Measurements from ENCODE around the gene SBNO2. TPM values are rescaled to one million over a fixed set of nuclear protein-coding genes. Genes with fewer than 3 reads are reported as not detected.

Gene SBNO2
- total RNA-seq, 1 experiment from 2014 or later, result 51.8 TPM

DNA sequence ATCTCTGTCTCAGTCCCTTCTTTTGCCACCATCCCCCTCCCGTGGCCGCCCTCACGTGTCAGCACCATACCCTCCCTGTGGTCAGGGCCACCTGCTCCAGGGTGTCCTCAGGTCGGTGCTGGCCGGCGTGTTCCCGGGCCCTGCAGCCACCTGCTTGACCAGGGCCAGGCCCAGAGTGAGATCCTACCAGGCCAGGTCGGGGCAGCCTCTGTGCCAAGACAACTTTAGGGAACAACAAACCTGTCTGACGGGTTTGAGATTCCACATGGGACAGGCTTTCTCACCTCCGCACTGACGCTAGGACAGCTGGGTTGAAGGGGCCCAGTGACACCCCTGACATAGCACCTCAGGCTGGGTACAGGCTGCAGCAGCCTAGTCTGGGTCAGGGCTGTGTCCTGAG is 7.5 kb upstream of the SBNO2 start:
- no peak overlapping the region for H3K4me3 ChIP-seq (ENCODE audit: low read depth, low read length, poor library complexity, severe bottlenecking)
- H3K36me3 ChIP-seq (ENCODE audit: insufficient read depth, low read length, poor library complexity, severe bottlenecking), result no peaks in the 10 kb centered on the region
- POLR2A ChIA-PET (ENCODE audit: low non-redundant PET), result no interaction called here
- no peak for DNase-seq (ENCODE audit: low spot score)
- H3K27me3 ChIP-seq (replicated peaks; ENCODE audit: insufficient read depth, low read depth, low read length, poor library complexity), result no peaks in the 10 kb centered on the region
- H3K9me3 ChIP-seq (ENCODE audit: low read depth, low read length, poor library complexity, severe bottlenecking), result no peaks in the 10 kb centered on the region
- intact Hi-C loops (cut with micrococcal nuclease; ENCODE audit: unreplicated experiment), result no loop called here
- peaks cover 20% of the 10 kb centered on the region for H3K4me1 ChIP-seq (ENCODE audit: insufficient read depth, low read length, poor library complexity, severe bottlenecking)
- TF ChIP-seq EZH2 (IDR thresholded peaks at IDR 0.05; ENCODE audit: borderline replicate concordance, low read depth, low read length, poor library complexity, severe bottlenecking), result no peak
- BruUV-seq (replicated peaks), result no TSS peak
- CTCF ChIA-PET, result no interaction called here
- no peak overlapping the region for H3K27ac ChIP-seq (ENCODE audit: low read depth, low read length, poor library complexity, severe bottlenecking)

DNA sequence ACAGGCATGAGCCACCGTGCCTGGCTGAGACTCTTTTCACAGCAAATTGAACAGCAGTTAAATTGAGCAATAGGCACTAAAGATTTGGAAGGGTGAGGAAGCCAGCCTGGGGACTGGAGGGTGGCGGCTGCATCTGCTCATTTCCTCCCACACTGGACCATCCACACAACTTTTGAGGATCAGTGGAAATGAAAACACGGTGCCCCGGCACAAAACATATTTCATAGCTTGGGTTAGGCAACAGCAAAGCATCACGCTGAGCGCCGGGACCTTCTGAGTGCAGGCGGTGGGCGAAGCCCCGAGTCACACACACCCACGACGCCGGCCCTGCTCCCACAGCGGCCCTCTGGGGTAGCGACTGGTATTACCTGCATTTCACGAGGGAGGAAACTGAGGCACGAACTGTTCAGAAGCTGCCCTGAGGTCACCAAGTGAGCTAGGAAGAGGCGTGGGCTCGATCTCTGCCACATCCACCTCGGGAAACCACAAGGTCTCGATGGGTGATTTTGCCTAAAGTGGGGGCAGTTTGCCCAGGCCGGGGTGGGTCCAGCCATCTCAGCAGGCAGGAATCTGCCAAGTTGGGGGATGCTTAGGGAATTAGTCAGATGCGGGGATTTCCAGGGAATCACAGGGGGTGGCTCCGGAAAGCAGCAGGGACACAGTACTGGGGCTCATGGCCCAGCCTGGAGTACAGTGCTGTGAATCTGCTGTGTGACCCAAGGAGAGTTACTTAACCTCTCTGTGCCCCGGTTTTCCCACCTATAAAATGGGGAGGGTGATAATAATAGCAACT is 3.5 kb upstream of the SBNO2 start:
- H3K27ac ChIP-seq (ENCODE audit: low read depth, low read length, poor library complexity, severe bottlenecking), result no peak overlapping the region
- H3K4me3 ChIP-seq (ENCODE audit: low read depth, low read length, poor library complexity, severe bottlenecking), result no peak overlapping the region
- H3K27me3 ChIP-seq (replicated peaks; ENCODE audit: insufficient read depth, low read depth, low read length, poor library complexity), result no peaks in the 10 kb centered on the region
- no peaks in the 10 kb centered on the region for H3K36me3 ChIP-seq (ENCODE audit: insufficient read depth, low read length, poor library complexity, severe bottlenecking)
- POLR2A ChIA-PET (ENCODE audit: low non-redundant PET), result no interaction called here
- no TSS peak for BruUV-seq (replicated peaks)
- TF ChIP-seq EZH2 (IDR thresholded peaks at IDR 0.05; ENCODE audit: borderline replicate concordance, low read depth, low read length, poor library complexity, severe bottlenecking) (no peak), CTCF (conservative IDR thresholded peaks at IDR 0.05; ENCODE audit: low read depth, low read length) (peak; percentile 26; the same call in 1 of the 2 replicates)
- intact Hi-C loops (cut with micrococcal nuclease; ENCODE audit: unreplicated experiment), result loop anchor here (5.0 kb wide), 1 partner anchor 65 kb away; no protein-coding TSS in a partner anchor
- DNase-seq (ENCODE audit: low spot score), result no peak
- no peaks in the 10 kb centered on the region for H3K9me3 ChIP-seq (ENCODE audit: low read depth, low read length, poor library complexity, severe bottlenecking)
- peaks cover 22% of the 10 kb centered on the region for H3K4me1 ChIP-seq (ENCODE audit: insufficient read depth, low read length, poor library complexity, severe bottlenecking)
- CTCF ChIA-PET, result interaction anchor here (0.6 to 0.7 kb wide), 2 partner anchors 64 to 514 kb away, joined by 3 to 4 read pairs; partner anchors contain the start of gene RNF126

DNA sequence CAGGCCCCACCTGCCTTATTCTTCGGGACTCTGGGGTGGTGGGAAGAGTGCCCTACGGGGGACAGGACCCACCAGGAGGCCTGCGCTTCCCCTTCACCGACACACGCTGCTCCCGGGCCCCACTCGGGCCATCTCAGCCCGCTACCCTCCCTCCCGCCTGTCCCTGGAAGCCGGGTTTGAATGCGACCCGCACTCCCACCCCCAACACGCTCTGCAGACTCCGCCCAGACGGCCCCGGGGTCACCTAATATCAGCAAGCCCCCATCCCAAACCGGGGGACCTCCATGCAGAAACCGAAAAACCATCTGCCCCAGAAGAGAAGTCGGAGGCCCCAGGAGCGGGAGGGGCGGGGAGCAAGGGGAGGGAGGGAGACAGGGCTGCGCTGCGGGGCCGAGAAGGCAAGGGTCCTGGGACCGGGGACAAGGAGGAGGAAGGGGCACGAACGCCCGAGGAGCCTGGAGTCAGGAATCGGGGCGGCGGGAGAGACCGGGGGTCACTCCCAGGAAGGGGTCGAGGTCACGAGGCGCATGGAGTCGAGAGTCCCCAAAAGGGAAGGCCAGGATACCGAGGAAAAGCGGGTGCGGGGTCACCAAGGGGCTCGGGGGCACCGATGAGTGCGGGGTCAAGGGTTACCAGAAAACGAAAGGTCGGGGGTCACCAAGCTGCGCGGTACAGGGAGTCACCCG is 766 bp downstream of the SBNO2 start:
- CTCF ChIA-PET, result no interaction called here

More for the DNA sequence above, 766 bp downstream of the SBNO2 start:
- Histone ChIP-seq H3K27me3 (replicated peaks; ENCODE audit: insufficient read depth, low read depth, low read length, poor library complexity) (no peaks in the 10 kb centered on the region), H3K36me3 (ENCODE audit: insufficient read depth, low read length, poor library complexity, severe bottlenecking) (no peaks in the 10 kb centered on the region), H3K9me3 (ENCODE audit: low read depth, low read length, poor library complexity, severe bottlenecking) (no peaks in the 10 kb centered on the region), H3K4me3 (ENCODE audit: low read depth, low read length, poor library complexity, severe bottlenecking) (peak overlapping the region; percentile 95), H3K27ac (ENCODE audit: low read depth, low read length, poor library complexity, severe bottlenecking) (peak overlapping the region; percentile 92), H3K4me1 (ENCODE audit: insufficient read depth, low read length, poor library complexity, severe bottlenecking) (peaks cover 45% of the 10 kb centered on the region)
- intact Hi-C loops (cut with micrococcal nuclease; ENCODE audit: unreplicated experiment), result no loop called here
- BruUV-seq (replicated peaks), result no TSS peak
- DNase-seq (ENCODE audit: low spot score), result peak; percentile 50
- POLR2A ChIA-PET (ENCODE audit: low non-redundant PET), result no interaction called here
- no peak for TF ChIP-seq CTCF (conservative IDR thresholded peaks at IDR 0.05; ENCODE audit: low read depth, low read length)
- no peak for TF ChIP-seq EZH2 (IDR thresholded peaks at IDR 0.05; ENCODE audit: borderline replicate concordance, low read depth, low read length, poor library complexity, severe bottlenecking)
